GM23338 (cell line): ENCODE results near the gene ATF5. TPM values are rescaled to one million over a fixed set of nuclear protein-coding genes. Genes with fewer than 3 reads are reported as not detected.

Experiments used
- ATAC-seq: fragments of 200-7000 bp; cut with Tn5 transposase; 3 replicates; pipeline ENCODE4 v1.9.1; 2020
- DNase-seq: peaks from one replicate; pipeline ENCODE4 v3.0.0-alpha.2; 2015; ENCODE audit warnings: low spot score
- H2AFZ ChIP-seq: fragments of 200-600 bp; sonication (generic); 2 replicates; pipeline ENCODE4 v1.8.0; 2016; ENCODE audit warnings: antibody characterized with exemption, mild to moderate bottlenecking, moderate library complexity
- H3F3A ChIP-seq: fragments of 200-600 bp; sonication (generic); replicated peaks from 2 replicates; pipeline ENCODE4 v1.8.0; 2017; ENCODE audit warnings: antibody characterized with exemption, mixed run types, low read depth
- H3K27ac ChIP-seq: fragments of 200-600 bp; sonication (generic); 2 replicates; pipeline ENCODE4 v1.6.1; 2016; ENCODE audit warnings: low read depth
- H3K27me3 ChIP-seq: fragments of 200-600 bp; sonication (generic); 2 replicates; pipeline ENCODE4 v1.8.0; 2016; ENCODE audit warnings: mild to moderate bottlenecking, mixed run types, moderate library complexity; ENCODE audit not compliant: insufficient read depth
- H3K36me3 ChIP-seq: fragments of 200-600 bp; sonication (generic); 2 replicates; pipeline ENCODE4 v1.8.0; 2016; ENCODE audit warnings: mild to moderate bottlenecking; ENCODE audit not compliant: insufficient read depth
- H3K4me1 ChIP-seq: fragments of 200-600 bp; sonication (generic); 2 replicates; pipeline ENCODE4 v1.8.0; 2016; ENCODE audit warnings: mild to moderate bottlenecking, moderate library complexity; ENCODE audit not compliant: insufficient read depth
- H3K4me2 ChIP-seq: fragments of 200-600 bp; sonication (generic); 2 replicates; pipeline ENCODE4 v1.7.1; 2017; ENCODE audit warnings: mixed run types
- H3K4me3 ChIP-seq: fragments of 200-600 bp; sonication (generic); 2 replicates; pipeline ENCODE4 v1.6.1; 2016; ENCODE audit warnings: mixed run types
- H3K79me2 ChIP-seq: fragments of 200-600 bp; sonication (generic); replicated peaks from 2 replicates; pipeline ENCODE4 v1.8.0; 2017; ENCODE audit warnings: mild to moderate bottlenecking; ENCODE audit not compliant: insufficient read depth
- H3K9me2 ChIP-seq: fragments of 200-600 bp; sonication (generic); 2 replicates; pipeline ENCODE4 v1.8.0; 2017; ENCODE audit not compliant: insufficient read depth
- H4K20me1 ChIP-seq: fragments of 200-600 bp; sonication (generic); replicated peaks from 2 replicates; pipeline ENCODE4 v1.8.0; 2017; ENCODE audit warnings: mild to moderate bottlenecking; ENCODE audit not compliant: insufficient read depth
- H3K27ac Mint-ChIP-seq: 2 replicates; pipeline ENCODE4 v1.8.0; 2020; ENCODE audit warnings: inconsistent platforms, mild to moderate bottlenecking, moderate library complexity, mixed read lengths
- H3K27me3 Mint-ChIP-seq: 3 replicates; pipeline ENCODE4 v1.8.0; 2022; ENCODE audit warnings: low read depth, mild to moderate bottlenecking, moderate library complexity, mixed read lengths, inconsistent platforms; ENCODE audit not compliant: insufficient read depth, poor library complexity
- H3K36me3 Mint-ChIP-seq: 3 replicates; pipeline ENCODE4 v1.8.0; 2021; ENCODE audit warnings: low read depth, mild to moderate bottlenecking, inconsistent platforms, moderate library complexity, mixed read lengths
- H3K4me1 Mint-ChIP-seq: 3 replicates; pipeline ENCODE4 v1.8.0; 2020; ENCODE audit warnings: mild to moderate bottlenecking, inconsistent platforms, mixed read lengths
- H3K4me3 Mint-ChIP-seq: 3 replicates; pipeline ENCODE4 v1.8.0; 2021; ENCODE audit warnings: moderate library complexity, mild to moderate bottlenecking, inconsistent platforms, mixed read lengths
- H3K9me3 Mint-ChIP-seq: 3 replicates; pipeline ENCODE4 v1.8.0; 2020; ENCODE audit warnings: moderate library complexity, mild to moderate bottlenecking, inconsistent platforms, mixed read lengths
- CREB1 ChIP-seq: fragments of 250-450 bp; sonication (Bioruptor Pico); IDR thresholded peaks from 2 replicates; pipeline ENCODE4 v1.5.0; 2020; ENCODE audit warnings: low read depth, mild to moderate bottlenecking, moderate library complexity
- EZH2 ChIP-seq: fragments of 200-600 bp; sonication (generic); IDR thresholded peaks from one replicate; pipeline ENCODE4 v1.8.0; 2017; ENCODE audit warnings: antibody characterized with exemption, mild to moderate bottlenecking, low read depth; ENCODE audit not compliant: unreplicated experiment
- EZH2phosphoT487 ChIP-seq: fragments of 200-600 bp; sonication (generic); IDR thresholded peaks from one replicate; pipeline ENCODE4 v1.8.1; 2018; ENCODE audit warnings: antibody characterized with exemption; ENCODE audit not compliant: unreplicated experiment
- JUNB ChIP-seq: IDR thresholded peaks from one replicate; pipeline ENCODE4 v1.6.1; 2016; ENCODE audit warnings: antibody characterized with exemption; ENCODE audit not compliant: unreplicated experiment
- NANOG ChIP-seq: IDR thresholded peaks from 2 replicates; pipeline ENCODE4 v1.6.1; 2016; ENCODE audit warnings: antibody characterized with exemption, borderline replicate concordance
- STAT1 ChIP-seq: IDR thresholded peaks from one replicate; pipeline ENCODE4 v1.6.1; 2016; ENCODE audit warnings: antibody characterized with exemption; ENCODE audit not compliant: unreplicated experiment
- ZNF114 ChIP-seq: fragments of 250-450 bp; sonication (Bioruptor Pico); IDR thresholded peaks from 2 replicates; pipeline ENCODE4 v1.5.0; 2020; ENCODE audit warnings: mild to moderate bottlenecking, moderate library complexity
- ZNF331 ChIP-seq: fragments of 250-450 bp; sonication (Bioruptor Pico); IDR thresholded peaks from 2 replicates; pipeline ENCODE4 v1.5.0; 2020; ENCODE audit warnings: low read depth, mild to moderate bottlenecking, moderate library complexity
- polyA plus RNA-seq: library from polyadenylated mRNA; unstranded; fragments of >200 nt; fragmentation: Nextera tagmentation; extraction: Ambion mirVana; gene quantifications from 2 replicates; pipeline ENCODE4 v1.2.1, GENCODE V29; 2016
- total RNA-seq: library from RNA; depleted of rRNA; stranded (reverse); fragments of >200 nt; shearing (Covaris generic); gene quantifications from 2 replicates; pipeline ENCODE4 v1.2.3, GENCODE V29; 2014
- TF ChIP-seq, protein P1 (sequence below), 2 experiments: fragments of 200-600 bp in 1 of 2; sonication (generic) in 1 of 2; conservative IDR thresholded peaks; 2 replicates each; pipeline versions ENCODE4 v1.5.1 to v1.6.1; 2016 to 2017; ENCODE audit warnings: antibody characterized with exemption in 2 of 2, low read depth in 2 of 2, mild to moderate bottlenecking in 2 of 2, moderate library complexity in 1 of 2
- TF ChIP-seq, protein P2 (sequence below): IDR thresholded peaks from 2 replicates; pipeline ENCODE4 v1.6.1; 2016; ENCODE audit warnings: antibody characterized with exemption
- TF ChIP-seq, protein P3 (sequence below): fragments of 250-450 bp; sonication (Bioruptor Pico); IDR thresholded peaks from 2 replicates; pipeline ENCODE4 v1.5.0; 2020; ENCODE audit warnings: mild to moderate bottlenecking, moderate library complexity
- TF ChIP-seq, protein P4 (sequence below): IDR thresholded peaks from one replicate; pipeline ENCODE4 v1.6.1; 2018; ENCODE audit warnings: antibody characterized with exemption; ENCODE audit not compliant: unreplicated experiment

The ATF5 gene
- total and polyA plus RNA-seq, 2 experiments from 2014 or later = 7.4 to 9.6 TPM

DNA sequence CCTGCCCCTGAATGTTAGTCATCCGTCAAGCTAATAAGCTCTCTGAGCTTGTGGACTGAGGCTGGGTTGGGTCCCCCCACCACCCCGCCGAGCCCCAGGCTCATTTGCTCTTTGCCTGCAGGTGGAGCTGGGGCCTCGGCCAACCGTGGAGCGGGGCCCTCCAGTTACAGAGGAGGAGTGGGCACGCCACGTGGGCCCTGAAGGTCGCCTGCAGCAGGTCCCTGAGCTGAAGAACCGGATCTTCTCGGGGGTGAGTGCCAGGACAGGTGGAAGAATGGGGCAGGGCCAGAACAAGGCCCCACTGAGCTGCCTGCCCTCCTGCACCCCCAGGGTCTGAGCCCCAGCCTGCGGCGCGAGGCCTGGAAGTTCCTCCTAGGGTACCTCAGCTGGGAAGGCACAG is 46.4 kb upstream of the ATF5 start:
- peaks cover 3% of the 10 kb centered on the region; the same call in 1 of the 3 replicates for H3K9me3 Mint-ChIP-seq
- peaks cover 10% of the 10 kb centered on the region for H3K27me3 Mint-ChIP-seq
- H3K27ac ChIP-seq = no peak overlapping the region
- TF ChIP-seq CREB1 (CRISPR knock-in tag) (no peak), ZNF114 (CRISPR knock-in tag) (no peak), ZNF331 (CRISPR knock-in tag) (no peak), JUNB (no peak), EZH2phosphoT487 (no peak), EZH2 (no peak), STAT1 (no peak), NANOG (no peak)
- TF ChIP-seq, protein P1, sequence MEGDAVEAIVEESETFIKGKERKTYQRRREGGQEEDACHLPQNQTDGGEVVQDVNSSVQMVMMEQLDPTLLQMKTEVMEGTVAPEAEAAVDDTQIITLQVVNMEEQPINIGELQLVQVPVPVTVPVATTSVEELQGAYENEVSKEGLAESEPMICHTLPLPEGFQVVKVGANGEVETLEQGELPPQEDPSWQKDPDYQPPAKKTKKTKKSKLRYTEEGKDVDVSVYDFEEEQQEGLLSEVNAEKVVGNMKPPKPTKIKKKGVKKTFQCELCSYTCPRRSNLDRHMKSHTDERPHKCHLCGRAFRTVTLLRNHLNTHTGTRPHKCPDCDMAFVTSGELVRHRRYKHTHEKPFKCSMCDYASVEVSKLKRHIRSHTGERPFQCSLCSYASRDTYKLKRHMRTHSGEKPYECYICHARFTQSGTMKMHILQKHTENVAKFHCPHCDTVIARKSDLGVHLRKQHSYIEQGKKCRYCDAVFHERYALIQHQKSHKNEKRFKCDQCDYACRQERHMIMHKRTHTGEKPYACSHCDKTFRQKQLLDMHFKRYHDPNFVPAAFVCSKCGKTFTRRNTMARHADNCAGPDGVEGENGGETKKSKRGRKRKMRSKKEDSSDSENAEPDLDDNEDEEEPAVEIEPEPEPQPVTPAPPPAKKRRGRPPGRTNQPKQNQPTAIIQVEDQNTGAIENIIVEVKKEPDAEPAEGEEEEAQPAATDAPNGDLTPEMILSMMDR (conservative IDR thresholded peaks at IDR 0.05; ENCODE audit: low read depth in 2 of 2) = no peak
- TF ChIP-seq, protein P2, sequence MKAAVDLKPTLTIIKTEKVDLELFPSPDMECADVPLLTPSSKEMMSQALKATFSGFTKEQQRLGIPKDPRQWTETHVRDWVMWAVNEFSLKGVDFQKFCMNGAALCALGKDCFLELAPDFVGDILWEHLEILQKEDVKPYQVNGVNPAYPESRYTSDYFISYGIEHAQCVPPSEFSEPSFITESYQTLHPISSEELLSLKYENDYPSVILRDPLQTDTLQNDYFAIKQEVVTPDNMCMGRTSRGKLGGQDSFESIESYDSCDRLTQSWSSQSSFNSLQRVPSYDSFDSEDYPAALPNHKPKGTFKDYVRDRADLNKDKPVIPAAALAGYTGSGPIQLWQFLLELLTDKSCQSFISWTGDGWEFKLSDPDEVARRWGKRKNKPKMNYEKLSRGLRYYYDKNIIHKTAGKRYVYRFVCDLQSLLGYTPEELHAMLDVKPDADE = no peak
- TF ChIP-seq, protein P3, sequence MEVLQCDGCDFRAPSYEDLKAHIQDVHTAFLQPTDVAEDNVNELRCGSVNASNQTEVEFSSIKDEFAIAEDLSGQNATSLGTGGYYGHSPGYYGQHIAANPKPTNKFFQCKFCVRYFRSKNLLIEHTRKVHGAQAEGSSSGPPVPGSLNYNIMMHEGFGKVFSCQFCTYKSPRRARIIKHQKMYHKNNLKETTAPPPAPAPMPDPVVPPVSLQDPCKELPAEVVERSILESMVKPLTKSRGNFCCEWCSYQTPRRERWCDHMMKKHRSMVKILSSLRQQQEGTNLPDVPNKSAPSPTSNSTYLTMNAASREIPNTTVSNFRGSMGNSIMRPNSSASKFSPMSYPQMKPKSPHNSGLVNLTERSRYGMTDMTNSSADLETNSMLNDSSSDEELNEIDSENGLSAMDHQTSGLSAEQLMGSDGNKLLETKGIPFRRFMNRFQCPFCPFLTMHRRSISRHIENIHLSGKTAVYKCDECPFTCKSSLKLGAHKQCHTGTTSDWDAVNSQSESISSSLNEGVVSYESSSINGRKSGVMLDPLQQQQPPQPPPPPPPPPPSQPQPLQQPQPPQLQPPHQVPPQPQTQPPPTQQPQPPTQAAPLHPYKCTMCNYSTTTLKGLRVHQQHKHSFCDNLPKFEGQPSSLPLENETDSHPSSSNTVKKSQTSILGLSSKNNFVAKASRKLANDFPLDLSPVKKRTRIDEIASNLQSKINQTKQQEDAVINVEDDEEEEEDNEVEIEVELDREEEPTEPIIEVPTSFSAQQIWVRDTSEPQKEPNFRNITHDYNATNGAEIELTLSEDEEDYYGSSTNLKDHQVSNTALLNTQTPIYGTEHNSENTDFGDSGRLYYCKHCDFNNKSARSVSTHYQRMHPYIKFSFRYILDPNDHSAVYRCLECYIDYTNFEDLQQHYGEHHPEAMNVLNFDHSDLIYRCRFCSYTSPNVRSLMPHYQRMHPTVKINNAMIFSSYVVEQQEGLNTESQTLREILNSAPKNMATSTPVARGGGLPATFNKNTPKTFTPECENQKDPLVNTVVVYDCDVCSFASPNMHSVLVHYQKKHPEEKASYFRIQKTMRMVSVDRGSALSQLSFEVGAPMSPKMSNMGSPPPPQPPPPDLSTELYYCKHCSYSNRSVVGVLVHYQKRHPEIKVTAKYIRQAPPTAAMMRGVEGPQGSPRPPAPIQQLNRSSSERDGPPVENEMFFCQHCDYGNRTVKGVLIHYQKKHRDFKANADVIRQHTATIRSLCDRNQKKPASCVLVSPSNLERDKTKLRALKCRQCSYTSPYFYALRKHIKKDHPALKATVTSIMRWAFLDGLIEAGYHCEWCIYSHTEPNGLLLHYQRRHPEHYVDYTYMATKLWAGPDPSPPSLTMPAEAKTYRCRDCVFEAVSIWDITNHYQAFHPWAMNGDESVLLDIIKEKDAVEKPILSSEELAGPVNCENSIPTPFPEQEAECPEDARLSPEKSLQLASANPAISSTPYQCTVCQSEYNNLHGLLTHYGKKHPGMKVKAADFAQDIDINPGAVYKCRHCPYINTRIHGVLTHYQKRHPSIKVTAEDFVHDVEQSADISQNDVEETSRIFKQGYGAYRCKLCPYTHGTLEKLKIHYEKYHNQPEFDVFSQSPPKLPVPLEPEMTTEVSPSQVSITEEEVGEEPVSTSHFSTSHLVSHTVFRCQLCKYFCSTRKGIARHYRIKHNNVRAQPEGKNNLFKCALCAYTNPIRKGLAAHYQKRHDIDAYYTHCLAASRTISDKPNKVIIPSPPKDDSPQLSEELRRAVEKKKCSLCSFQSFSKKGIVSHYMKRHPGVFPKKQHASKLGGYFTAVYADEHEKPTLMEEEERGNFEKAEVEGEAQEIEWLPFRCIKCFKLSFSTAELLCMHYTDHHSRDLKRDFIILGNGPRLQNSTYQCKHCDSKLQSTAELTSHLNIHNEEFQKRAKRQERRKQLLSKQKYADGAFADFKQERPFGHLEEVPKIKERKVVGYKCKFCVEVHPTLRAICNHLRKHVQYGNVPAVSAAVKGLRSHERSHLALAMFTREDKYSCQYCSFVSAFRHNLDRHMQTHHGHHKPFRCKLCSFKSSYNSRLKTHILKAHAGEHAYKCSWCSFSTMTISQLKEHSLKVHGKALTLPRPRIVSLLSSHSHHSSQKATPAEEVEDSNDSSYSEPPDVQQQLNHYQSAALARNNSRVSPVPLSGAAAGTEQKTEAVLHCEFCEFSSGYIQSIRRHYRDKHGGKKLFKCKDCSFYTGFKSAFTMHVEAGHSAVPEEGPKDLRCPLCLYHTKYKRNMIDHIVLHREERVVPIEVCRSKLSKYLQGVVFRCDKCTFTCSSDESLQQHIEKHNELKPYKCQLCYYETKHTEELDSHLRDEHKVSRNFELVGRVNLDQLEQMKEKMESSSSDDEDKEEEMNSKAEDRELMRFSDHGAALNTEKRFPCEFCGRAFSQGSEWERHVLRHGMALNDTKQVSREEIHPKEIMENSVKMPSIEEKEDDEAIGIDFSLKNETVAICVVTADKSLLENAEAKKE = no peak
- TF ChIP-seq, protein P4, sequence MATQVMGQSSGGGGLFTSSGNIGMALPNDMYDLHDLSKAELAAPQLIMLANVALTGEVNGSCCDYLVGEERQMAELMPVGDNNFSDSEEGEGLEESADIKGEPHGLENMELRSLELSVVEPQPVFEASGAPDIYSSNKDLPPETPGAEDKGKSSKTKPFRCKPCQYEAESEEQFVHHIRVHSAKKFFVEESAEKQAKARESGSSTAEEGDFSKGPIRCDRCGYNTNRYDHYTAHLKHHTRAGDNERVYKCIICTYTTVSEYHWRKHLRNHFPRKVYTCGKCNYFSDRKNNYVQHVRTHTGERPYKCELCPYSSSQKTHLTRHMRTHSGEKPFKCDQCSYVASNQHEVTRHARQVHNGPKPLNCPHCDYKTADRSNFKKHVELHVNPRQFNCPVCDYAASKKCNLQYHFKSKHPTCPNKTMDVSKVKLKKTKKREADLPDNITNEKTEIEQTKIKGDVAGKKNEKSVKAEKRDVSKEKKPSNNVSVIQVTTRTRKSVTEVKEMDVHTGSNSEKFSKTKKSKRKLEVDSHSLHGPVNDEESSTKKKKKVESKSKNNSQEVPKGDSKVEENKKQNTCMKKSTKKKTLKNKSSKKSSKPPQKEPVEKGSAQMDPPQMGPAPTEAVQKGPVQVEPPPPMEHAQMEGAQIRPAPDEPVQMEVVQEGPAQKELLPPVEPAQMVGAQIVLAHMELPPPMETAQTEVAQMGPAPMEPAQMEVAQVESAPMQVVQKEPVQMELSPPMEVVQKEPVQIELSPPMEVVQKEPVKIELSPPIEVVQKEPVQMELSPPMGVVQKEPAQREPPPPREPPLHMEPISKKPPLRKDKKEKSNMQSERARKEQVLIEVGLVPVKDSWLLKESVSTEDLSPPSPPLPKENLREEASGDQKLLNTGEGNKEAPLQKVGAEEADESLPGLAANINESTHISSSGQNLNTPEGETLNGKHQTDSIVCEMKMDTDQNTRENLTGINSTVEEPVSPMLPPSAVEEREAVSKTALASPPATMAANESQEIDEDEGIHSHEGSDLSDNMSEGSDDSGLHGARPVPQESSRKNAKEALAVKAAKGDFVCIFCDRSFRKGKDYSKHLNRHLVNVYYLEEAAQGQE = no peak
- peaks cover 8% of the 10 kb centered on the region for H4K20me1 ChIP-seq
- peaks cover 9% of the 10 kb centered on the region; the same call in 1 of the 2 replicates for H3K4me1 ChIP-seq
- no peak for DNase-seq
- peaks cover 17% of the 10 kb centered on the region; the same call in 2 of the 3 replicates for H3K4me1 Mint-ChIP-seq
- H3K27ac Mint-ChIP-seq = no peak overlapping the region
- H3K4me2 ChIP-seq = no peak overlapping the region
- H3K27me3 ChIP-seq = no peaks in the 10 kb centered on the region
- no peak overlapping the region for H3K4me3 Mint-ChIP-seq
- H3K36me3 Mint-ChIP-seq = peaks cover 72% of the 10 kb centered on the region
- H3K4me3 ChIP-seq = no peak overlapping the region
- no peaks in the 10 kb centered on the region for H3K9me2 ChIP-seq
- peaks cover 19% of the 10 kb centered on the region for H3K79me2 ChIP-seq
- H2AFZ ChIP-seq = no peak overlapping the region
- peaks cover 39% of the 10 kb centered on the region for H3K36me3 ChIP-seq
- H3F3A ChIP-seq = peaks cover 25% of the 10 kb centered on the region; the same call in 1 of the 2 replicates
- no peak for ATAC-seq
